ENCODE results near the gene SYNJ2.

The SYNJ2 gene

DNA sequence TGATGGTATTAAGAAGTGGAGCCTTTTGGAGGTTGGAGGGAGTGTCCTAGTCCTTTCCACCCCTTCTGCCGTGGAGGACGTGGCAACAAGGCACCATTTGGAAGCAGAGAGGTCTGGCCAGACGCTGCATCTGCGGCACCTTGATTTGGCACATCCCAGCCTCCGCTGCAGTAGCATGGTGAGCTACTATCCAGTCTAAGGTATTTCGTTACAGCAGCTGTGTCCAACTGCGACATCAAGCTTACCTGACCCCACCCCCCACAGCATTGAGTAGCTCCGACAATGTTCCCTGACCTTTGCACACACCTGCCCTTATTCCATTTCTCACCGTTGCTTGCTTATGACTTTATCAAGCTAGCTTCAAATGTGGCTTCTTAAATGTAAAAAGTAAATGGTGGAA, 29.8 kb upstream of the SYNJ2 start:
- TF ChIP-seq, protein P1, sequence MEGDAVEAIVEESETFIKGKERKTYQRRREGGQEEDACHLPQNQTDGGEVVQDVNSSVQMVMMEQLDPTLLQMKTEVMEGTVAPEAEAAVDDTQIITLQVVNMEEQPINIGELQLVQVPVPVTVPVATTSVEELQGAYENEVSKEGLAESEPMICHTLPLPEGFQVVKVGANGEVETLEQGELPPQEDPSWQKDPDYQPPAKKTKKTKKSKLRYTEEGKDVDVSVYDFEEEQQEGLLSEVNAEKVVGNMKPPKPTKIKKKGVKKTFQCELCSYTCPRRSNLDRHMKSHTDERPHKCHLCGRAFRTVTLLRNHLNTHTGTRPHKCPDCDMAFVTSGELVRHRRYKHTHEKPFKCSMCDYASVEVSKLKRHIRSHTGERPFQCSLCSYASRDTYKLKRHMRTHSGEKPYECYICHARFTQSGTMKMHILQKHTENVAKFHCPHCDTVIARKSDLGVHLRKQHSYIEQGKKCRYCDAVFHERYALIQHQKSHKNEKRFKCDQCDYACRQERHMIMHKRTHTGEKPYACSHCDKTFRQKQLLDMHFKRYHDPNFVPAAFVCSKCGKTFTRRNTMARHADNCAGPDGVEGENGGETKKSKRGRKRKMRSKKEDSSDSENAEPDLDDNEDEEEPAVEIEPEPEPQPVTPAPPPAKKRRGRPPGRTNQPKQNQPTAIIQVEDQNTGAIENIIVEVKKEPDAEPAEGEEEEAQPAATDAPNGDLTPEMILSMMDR (IDR thresholded peaks at IDR 0.05; ENCODE audit: extremely low read depth, missing control alignments): no peak
- DNase-seq (ENCODE audit: low spot score): no peak

DNA sequence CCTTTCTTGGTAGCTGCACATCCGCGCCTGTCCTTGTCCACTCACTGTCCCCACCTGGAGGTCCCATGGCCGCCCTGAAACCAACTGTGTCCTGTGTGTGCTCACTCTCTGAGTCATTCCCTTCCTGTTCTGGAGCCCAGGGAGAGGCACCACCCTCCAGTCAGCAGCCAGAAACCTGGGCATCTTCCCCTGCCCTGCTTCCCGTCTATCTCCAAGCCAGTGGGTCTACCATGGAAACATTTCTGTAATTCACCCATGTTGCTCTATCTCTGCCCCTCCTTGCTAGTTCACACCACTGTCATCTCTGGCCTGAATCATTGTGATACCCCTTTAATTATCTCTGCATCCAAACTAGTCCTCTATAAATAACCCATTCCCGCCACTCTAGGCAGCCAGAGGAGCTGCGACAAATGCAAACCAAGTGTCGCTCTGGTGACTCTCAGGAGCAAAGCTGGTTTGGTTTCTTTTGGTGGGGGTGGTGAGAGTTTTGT, 28.8 kb upstream of the SYNJ2 start:
- no peak for DNase-seq (ENCODE audit: low spot score)
- TF ChIP-seq, protein P1 (IDR thresholded peaks at IDR 0.05; ENCODE audit: extremely low read depth, missing control alignments): no peak

DNA sequence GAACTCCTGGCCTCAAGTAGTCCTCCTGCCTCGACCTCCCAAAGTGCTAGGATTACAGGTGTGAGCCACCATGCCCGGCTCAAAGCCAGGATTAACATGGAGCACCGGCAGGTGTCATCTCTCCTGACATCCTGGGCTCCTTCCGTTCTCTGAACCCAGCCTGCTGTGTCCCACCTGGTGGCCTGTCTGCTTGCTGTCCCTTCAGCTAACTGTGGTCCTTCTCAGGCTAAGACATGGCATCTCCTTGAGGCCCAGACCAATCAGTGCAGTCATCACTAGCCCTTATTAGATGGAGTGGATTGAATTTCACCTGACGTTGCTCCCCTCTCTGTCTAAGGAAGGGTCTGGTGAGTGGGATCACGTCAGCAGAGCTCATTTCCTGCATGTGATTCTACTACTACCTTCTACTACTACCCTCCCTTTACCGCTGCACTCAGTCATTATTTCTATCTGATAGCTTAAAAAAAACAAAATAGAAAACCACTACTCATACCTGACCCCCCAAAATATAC, 28.0 kb upstream of the SYNJ2 start:
- TF ChIP-seq, protein P1 (IDR thresholded peaks at IDR 0.05; ENCODE audit: extremely low read depth, missing control alignments): no peak
- no peak for DNase-seq (ENCODE audit: low spot score)

DNA sequence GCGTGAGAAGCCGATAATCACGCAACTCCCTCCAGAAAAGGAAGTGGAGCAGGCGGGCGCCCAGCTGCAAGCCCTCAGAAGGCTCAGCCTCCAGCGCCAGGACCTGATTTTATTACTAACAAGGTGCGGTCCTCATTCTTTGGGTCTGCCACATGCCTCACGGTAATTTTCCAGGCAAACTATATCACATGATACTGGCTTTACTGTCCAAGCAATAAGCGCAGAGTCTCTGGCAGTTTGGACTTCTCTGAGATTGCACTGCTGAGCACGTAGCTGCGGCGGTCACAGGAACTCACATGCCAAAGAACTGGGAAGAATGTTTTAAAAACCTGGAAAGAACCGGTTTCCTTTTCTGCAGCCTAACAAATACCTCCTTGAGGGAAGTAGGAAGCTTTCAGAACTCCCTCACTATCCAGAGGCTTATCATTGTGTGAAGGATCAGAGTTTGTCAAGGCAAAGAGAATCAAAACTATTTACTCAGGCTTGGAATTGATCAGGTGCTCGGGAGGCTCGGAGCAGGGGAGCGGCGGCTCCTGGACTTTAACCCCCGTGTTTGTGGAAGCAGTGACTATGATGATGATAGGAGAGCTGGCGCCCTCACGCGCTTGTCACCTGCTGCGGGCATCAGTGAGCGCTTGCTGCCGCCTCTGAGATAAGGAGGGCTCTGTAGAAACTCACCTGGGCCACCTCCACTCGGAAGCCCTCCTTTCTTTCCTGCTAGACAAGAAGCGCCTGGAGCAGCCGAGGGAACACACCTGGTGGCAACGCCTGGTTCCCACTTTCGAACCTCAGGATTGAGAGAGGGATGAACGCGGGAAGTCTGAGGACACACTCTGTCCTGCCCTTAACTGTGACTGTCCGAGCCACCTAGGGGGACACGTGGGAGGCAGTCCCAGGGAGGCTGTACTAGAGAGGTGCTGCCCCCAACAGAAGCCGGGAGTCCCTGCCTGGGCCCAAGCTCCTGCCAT, 27.2 kb upstream of the SYNJ2 start:
- TF ChIP-seq, protein P1 (IDR thresholded peaks at IDR 0.05; ENCODE audit: extremely low read depth, missing control alignments): no peak
- no peak for DNase-seq (ENCODE audit: low spot score)

DNA sequence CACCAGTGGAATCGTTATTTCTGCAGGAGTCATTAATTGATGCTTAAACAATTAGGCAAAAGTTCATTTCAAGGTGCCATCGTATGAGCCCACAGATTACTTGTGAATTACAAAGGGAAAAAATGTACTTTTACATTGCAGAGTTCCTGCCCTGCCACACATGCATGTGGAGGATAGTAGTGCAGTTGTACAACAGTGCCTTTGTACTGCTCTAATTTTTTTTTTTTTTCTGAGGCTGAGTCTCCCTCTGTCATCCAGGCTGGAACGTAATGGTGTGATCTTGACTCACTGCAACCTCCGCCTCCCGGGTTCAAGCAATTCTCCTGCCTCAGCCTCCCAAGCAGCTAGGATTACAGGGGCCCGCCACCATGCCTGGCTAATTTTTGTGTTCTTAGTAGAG, 26.0 kb upstream of the SYNJ2 start:
- DNase-seq (ENCODE audit: low spot score): no peak
- TF ChIP-seq, protein P1 (IDR thresholded peaks at IDR 0.05; ENCODE audit: extremely low read depth, missing control alignments): no peak

DNA sequence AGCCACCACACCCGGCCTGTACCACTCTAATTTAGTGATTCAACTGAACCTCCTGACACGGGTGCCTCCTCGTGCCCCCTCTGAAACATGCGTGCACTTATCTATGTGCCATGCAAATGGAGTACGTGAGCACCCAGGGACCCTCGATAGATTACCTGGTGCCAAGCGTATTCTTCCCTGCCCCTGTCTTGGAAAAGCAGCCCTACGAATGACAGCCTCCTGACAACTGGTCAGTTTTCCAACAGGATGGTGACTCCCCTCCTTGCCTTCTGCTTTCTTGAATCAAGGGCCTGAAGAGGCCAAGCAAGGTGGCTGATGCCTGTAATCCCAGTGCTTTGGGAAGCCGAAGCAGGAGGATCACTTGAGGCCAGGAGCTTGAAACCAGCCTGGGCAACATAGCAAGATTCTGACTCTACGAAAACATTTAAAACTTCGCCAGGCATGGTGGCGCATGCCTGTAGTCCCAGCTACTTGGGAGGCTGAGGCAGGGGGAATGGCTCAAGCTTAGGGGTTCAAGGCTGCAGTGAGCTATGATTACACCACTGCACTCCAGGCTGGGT, 25.4 kb upstream of the SYNJ2 start:
- TF ChIP-seq, protein P1 (IDR thresholded peaks at IDR 0.05; ENCODE audit: extremely low read depth, missing control alignments): no peak
- no peak for DNase-seq (ENCODE audit: low spot score)

Data from GM20000 (cell line).